ENCODE results near the gene FGFR1OP2.

DNA sequence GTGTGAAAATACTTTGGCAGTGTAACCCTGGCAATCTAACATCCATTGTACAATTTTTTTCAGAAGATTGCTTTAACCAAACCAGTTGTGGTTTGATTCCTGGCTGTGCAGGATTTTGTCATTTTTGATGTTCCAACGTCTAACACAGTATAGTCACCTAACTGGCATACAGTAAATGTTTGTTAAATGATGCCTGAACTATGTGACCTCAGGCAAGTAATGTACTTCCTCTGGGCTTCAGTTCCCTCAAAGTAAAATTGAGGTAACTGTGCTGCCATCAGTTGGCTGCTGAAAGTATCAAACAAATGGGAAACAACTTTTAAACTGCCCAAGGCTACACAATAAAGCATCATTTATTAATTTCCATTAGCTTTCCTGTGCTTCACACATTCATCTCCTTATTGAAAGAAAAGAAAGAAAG lies 71.6 kb downstream of the FGFR1OP2 start:
- TF ChIP-seq CTCF (IDR thresholded peaks at IDR 0.05; ENCODE audit: control extremely low read depth in 1 of 3, insufficient read depth in 1 of 3, low read depth in 1 of 3, low read length in 3 of 3) (no peak), BRCA1 (IDR thresholded peaks at IDR 0.05; ENCODE audit: low read depth, low read length) (no peak), JUND (IDR thresholded peaks at IDR 0.05; ENCODE audit: low read length) (no peak), CEBPB (IDR thresholded peaks at IDR 0.05; ENCODE audit: low read depth, low read length) (no peak), ATF2 (IDR thresholded peaks at IDR 0.05; ENCODE audit: low read length) (no peak), MAX (IDR thresholded peaks at IDR 0.05) (no peak), POLR2AphosphoS5 (IDR thresholded peaks at IDR 0.05; ENCODE audit: low read depth, low read length) (no peak), RAD21 (IDR thresholded peaks at IDR 0.05 in 1 of 2, conservative IDR thresholded peaks at IDR 0.05 in 1 of 2; ENCODE audit: low read depth in 2 of 2, low read length in 2 of 2) (no peak), CBX5 (IDR thresholded peaks at IDR 0.05; ENCODE audit: low read depth, low read length) (no peak), POLR2A (IDR thresholded peaks at IDR 0.05; ENCODE audit: control extremely low read depth in 1 of 2, low read depth in 2 of 2, low read length in 2 of 2) (no peak), SUZ12 (IDR thresholded peaks at IDR 0.05; ENCODE audit: low read length) (no peak), EZH2 (IDR thresholded peaks at IDR 0.05; ENCODE audit: low read depth, low read length, severe bottlenecking) (no peak), SP2 (IDR thresholded peaks at IDR 0.05; ENCODE audit: low read length) (no peak)
- TF ChIP-seq, protein P1, sequence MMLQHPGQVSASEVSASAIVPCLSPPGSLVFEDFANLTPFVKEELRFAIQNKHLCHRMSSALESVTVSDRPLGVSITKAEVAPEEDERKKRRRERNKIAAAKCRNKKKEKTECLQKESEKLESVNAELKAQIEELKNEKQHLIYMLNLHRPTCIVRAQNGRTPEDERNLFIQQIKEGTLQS (IDR thresholded peaks at IDR 0.05; ENCODE audit: insufficient read depth, low read depth, low read length), result no peak
